GM18870 (cell line): ENCODE measurements around the gene ENGASE.

Experiments used
- ATAC-seq: cut with Tn5 transposase; IDR thresholded peaks from one replicate; pipeline ENCODE4 v1.9.1; 2021; ENCODE audit warnings: moderate library complexity; ENCODE audit not compliant: unreplicated experiment

Gene ENGASE

DNA sequence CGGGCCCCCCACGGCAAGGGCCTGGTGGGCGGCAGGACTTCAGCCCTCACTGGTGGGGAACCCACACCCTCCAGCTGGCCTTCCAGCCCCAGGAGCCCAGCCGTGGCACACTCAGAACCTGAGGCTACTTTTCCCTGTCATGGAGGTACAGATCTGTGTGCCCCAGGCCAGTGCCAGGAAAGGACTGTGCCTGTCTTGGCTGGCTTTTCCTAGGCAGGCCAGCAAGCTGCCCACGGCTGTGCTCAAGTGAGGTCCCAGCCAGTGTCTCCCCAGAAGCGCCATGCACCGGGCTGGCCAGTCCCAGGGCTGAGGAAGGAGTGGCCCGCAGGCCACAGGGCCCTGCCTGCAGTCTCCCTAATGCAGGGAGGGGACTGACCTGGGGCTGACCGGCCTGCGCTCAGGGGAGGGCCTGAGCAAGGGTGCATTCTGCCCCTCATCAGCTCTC, 16.6 kb downstream of the ENGASE start:
- ATAC-seq = no peak

DNA sequence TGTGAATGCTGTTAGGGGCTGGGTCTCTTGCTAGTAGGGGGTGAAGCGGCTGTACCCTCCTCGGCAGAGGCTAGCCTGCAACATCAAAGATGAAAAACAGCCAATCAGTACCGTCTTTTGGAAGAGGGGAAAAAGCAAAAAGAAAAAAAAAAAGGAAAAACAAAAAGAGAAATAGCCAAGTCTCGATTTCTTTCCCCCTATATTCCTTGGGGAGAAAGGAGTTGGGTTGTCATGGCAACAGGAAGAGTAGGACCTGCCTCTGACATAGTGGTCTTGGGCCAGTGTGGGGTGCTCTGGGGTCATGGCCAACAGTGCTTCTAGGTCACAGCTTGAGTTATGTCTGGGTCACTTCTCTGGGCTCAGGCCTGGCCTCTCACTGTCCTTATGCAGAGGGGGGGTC, 17.9 kb downstream of the ENGASE start:
- ATAC-seq = no peak

DNA sequence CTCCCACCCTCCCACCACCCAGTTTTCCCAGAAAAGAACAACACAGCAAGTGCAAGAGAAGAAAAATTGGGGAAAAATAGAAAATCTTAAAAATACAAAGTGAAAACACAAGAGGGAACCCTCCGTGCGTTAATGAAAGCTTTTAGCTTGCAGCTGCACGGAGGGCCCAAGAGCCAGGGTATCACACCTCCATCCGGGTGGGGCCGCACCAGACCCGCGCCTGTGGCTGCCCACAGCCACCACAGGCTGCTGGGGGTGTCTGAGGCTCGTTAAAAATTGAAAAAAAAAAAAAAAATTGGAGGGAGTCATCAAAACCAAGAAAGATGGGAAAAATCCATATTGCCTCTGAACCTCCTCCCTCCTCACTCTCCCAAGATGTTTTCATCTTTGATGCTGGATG, 18.6 kb downstream of the ENGASE start:
- no peak for ATAC-seq

DNA sequence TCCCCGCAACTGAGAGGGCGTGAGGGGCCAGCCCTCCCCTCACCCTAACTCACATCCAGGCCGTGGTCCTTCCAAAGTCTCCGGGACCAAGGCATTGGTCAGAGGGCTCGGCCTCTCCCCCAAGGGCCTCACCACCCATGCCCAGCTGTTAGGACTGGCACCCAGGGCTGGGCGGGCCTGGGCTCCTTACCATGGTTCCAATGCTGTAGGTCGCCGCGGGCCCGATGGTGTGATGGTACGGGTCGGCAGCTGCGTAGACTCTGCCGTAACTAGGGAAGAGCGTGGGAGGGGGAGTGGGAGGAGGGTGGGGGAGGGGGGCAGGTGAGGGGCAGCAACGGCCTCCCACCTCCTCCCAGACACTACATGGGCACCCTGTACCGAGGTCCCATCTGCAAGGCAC, 19.6 kb downstream of the ENGASE start:
- no peak for ATAC-seq

DNA sequence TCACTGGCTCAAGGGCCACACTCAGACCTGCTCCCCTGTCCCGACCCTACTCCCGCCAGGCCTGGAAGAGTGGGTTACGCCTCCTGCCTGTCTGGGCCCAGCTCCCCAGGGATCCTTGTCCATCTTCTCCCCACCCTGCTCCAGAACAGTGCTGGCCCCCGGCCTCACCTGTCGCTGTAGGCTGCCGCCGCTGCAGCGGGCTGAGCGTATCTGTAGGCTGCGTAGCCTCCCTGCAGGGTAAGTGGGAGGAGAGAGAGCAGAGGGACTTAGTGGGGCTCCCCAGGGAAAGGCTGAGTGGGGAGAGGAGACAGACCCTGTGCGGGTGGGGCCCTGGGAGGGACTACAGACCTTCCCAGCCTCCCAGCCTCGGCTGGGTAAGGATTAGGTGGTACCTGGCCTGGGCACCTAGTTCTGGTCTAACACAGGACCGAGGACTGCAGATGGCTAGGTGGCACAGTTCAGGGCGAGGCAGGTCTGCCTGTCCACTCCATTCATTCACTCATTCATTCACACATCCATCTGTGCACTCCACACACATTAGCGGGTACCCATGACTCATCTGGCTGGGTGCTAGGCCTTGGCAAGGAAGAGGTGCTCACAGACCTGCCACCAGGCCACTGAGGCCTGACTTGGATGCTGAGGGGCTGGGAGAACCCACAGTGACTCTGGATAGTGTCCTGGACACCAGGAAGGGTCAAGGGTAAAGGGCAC, 20.9 kb downstream of the ENGASE start:
- no peak for ATAC-seq

DNA sequence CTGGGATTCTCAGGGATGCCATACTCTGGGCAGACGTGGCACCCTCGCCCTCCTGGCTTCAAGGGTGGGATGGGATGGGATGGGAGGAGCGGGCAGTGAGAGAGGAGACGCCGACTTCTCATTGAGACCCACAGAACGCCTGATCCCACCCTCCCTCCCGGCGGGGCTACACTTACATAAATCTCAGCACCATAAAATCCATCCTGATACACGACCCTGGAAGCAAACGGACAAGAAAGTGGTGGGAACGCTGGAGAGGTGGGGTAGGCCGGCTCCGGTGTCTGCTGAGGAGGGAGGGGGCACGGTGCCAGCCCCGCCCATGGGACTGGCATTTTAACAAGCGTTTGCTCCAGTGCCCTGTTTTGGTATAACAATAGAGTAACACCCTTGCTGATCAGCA, 21.9 kb downstream of the ENGASE start:
- no peak for ATAC-seq

DNA sequence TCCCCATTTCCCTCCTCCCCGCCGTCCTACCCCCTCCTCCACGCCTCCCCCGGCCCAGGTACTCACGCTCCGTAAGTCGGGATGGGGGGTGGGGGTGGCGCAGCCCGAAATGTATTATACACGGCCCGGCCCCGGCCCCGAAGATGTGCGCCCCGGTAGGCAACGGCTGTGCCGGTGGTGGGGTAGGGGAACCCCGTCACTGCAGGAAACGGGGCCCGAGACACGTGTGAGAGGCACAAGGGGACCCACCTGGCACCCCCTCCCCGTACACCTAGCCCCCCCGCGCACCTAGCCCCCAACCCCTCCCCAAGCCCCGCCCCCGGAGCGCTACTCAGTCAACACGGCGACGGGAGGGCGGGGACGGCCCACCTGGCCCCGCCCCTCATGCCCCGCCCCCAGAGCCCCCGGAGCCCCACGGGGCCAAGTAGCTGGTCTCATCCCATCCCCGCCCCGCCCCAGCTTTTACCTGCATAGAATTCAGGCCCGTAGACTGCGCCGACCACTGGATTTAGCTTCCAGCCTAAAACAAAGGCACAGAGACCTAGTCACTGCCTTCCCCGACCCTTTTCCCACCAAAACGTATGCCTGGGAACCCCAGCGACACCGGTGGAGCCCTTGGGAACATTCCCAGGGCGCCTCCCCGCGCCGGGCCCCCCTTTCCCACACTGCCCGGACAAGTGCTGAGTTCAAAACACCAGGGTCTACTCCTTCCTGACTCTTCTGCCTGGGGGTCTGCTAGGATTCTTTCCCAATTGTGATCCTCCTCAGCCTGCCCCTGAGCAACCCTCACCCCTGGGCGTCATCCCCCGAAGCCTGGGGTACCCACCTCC, 22.8 kb downstream of the ENGASE start:
- ATAC-seq = no peak

DNA sequence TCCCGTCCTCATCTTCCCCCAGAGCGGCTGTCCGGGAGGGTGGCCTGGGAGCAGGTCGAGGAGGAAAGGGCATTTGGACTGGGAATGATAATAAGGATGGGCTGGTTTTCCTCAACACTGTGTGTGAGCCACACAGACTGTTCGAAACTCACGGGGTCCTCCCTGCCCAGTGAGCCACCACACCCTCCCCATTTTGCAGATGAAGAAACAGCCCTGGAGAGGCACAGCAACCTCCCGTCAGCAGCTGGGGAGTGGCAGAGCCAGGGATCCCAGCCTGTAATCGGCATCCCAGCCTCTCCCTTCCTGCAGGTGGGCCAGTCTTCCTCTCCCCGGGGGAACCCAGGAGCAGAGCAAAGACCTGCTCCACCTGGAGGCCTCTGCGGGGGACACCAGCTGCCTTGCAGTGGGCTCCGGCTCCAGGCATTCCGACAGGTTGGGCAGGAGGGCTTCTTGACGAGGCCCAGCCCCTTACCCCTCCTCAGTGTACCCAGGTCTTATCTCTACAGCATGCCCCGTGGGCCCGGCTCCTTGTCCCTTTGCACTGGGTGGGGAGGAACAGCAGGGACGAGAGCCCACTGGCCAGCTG, 23.8 kb downstream of the ENGASE start:
- ATAC-seq = no peak

DNA sequence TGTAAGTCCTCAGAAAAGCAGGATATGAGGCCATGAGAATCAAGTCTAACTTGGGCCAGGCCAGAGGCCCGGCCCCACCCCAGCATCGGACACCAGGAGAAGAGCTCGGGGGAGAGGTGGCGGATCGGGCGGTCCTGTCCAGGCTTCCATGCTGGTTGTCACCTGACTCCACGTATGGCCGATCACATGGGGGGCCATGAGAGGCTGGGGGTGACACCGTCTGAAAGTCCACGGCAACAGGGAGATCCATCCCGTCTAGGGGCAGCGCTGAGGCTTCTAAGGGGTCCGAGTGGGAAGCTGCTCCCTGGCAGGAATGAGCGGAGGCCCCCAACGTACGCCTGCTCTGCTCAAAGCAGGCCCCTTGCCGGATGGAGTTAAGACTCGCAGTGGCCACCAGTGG, 25.8 kb downstream of the ENGASE start:
- no peak for ATAC-seq

DNA sequence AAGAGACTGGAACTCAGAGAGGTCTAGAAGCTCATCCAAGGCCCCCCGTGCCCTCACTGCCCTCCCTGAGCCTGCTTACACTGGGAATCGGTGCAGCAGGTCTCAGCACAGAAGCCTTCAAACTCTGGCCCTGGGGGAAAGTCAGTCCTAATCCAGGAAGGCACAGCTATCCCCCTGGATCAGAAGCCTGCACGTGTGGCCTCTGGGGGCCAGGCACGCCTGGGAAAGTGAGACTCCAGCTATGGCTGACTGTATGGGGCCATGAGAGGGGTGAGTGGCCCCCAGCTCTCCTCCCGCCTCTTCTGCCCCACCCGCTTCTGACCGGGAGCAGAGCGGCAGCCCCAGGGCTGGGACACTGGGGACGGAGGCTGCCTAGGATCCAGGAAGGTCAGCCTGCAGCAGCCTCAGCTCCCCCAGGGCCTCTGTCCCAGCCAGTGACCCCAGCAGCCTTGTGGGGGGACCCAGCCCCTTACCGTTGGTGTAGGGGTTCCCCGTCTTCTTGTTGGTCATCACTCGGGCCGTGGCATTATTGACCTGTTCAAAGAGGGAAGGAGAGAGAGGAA, 26.6 kb downstream of the ENGASE start:
- ATAC-seq = no peak

DNA sequence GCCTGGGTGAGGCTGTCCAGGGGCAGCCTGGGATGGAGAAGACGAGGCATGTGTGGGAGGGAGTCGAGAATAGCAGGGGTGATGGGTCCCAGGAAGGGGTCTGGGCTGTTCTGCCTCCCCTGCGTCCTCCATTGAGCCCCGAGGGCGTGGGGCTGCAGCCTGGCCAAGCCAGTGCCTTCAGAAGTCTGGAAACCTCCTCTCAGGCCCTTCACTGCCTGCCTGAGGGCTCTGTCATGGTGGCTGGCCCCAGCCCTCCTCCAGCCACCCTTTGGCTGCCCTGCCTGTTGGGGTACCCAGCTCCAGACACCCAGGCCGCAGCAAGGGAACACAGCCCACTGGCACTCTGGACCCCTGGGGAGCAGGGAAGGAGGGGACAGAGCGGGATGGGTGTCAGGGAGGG, 27.6 kb downstream of the ENGASE start:
- ATAC-seq = no peak

DNA sequence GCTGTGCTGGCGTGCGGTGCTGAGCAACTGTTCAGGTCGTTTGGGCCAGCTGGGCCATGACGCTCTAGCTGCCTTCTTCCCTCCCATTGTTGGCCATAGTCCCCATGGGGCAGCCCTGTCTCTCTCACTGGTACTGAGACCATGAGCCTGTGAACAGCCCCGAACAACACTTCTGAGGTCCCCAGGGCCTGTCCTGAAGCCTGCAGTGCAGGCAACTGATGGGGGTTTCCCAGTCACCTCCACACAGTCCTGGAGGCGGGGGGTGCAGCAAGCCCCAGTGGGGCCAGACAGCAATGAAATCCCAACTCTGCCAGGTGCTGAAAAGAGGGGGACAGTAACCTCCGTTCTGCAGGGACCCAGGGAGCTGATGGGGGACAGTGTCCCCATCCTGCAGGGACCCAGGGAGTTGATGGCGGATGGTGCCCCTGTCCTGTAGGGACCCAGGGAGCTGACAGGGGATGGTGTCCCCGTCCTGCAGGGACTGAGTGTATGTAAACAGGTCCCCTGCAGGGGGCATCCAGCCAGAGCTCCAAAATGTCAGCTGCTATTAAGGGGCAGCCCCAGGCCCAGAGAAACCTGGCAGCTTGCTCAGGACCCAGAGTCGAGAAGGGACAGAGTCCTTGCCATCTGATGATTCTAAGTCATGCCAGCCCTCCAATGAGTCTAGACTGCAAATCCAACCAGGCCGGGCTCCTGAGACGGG, 30.4 kb downstream of the ENGASE start:
- no peak for ATAC-seq

DNA sequence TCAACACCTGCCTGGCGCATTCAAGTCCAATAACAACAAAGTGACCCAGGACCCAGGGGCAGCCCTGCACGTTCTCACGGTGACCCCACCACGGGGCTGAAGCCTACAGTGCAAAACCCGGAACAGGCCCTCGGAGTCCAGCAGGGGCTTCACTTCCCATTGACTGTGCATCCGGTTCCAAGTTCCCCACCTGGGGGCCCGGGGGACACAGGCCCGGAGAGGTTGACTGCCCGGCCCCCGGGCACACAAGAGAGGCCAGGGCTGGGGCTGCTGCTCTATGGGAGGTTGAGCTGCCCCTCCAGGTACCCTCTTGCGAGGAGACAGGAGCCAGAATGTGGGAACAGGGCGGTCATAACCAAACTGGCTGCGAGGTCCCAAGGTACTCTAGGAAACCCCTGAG, 31.3 kb downstream of the ENGASE start:
- ATAC-seq = no peak

DNA sequence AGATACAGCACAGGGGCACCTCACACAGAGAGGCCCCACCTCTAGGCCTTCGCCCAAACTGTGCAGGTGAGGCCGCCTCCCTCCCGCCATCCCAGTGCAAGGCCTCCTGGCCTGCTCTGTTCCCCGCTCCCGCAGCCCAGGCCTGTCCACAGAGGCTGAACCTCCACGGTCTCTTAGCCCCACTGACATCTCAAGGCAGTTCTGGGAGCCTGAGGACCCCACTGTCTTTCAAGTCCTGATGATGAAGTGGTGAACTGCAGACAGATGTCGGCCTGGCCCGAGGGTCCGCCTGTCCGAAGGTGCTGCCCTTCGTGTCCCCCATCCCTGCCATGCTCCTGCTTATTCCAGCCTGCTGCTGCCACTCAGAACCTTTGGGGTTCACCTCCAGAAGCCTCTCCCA, 32.3 kb downstream of the ENGASE start:
- no peak for ATAC-seq

DNA sequence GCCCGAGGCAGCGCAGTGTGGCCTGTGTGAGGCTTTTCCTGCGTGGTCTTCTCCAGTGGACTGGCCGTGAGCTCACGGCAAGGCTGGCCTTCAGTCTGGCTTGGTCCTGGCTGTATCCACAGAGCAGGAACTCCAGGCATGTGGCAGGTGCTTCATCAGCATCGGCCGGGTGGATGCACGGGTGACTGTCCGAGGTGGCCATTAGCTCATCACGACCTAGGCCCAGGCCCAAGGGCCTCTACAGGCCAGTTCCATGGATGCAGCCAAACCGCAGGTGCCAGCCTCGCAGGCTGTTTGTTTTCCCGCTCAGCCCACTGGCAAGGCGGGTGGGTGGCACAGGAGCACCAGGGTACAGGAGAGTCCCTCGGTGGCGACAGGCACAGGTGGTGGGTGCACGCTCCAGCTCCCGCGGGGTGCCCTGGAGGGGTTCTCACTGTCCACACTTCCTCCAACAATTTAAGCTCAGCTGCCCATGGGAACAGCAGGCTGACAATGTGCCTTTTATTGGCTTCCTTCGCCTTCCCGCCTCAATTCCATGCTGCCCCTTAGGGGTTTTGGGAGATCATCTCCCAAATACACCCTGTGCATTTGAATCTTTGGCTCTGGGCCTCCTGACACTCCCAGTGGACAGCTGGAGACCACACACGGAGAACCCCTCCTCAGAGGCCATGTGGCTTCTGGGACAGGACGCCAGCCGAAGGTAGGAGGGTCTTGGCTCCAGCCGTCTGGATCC, 33.0 kb downstream of the ENGASE start:
- ATAC-seq = no peak

DNA sequence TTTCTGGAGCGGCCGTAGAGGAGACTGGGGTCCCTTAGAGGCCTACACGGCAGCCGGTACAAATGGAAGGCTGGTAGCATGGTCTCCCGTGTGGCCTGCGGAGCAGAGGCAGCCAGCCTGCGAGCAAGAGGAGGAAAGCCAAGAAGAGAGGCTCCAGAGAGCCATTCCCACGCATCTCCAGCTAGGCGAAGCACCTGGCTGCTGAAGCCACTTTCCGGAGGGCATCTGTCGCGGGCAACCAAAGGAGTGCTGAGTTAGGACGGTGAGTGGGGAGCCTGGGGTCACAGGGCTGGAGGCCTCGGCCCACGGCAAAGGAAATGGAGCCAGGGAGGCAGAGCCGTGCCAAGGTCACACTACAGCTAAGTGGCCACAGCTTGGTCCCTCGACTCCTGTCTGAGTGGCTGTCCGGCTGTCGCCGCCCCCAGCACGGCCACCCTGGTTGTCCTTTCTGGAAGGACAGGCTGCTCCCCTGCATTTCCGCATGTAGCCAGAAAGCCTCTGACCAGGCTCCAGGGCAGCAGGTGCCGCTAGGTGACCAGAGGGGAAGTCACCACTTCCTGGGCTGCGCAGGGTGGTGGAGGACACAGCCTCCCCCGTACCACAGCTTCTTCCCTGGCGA, 33.7 kb downstream of the ENGASE start:
- ATAC-seq = no peak

DNA sequence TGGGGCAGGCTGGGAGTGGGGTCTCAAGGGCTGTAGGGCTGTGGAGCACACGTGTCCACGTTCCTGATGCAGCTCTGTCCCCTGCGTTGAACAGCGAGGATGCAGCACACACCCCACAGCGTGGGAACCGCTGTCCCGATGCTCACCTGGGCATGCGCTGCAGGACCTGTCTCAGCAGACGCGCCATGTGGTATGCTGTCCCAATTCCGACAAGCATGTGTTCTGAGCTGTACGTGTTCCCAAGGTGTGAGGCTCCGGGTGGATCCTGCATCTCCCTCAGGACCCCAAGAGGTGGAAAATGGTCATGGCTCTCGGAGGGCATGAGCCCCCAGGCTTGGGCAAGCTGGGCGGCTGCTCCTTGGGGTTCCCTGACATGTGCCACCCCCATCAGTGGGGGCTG, 34.2 kb downstream of the ENGASE start:
- ATAC-seq = no peak

DNA sequence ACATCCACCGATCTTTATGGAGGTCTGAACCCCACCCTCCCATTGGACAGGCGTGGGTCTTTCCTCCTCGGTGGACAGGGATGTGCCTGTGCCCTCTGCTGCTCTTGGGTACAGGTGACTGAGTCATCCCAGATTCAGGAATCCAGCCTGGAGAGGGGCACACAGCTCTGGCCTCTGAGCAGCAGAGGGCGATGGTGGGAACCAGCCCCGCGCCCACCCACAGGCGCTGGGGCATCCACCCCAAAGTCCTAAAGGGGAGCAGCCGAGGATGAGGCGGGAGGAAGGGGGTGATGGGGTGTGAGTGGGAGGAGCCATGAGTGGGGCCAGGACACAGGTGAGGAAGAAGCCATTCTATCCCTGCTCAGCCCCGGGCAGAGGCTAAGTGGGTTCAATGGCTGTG, 35.0 kb downstream of the ENGASE start:
- no peak for ATAC-seq

DNA sequence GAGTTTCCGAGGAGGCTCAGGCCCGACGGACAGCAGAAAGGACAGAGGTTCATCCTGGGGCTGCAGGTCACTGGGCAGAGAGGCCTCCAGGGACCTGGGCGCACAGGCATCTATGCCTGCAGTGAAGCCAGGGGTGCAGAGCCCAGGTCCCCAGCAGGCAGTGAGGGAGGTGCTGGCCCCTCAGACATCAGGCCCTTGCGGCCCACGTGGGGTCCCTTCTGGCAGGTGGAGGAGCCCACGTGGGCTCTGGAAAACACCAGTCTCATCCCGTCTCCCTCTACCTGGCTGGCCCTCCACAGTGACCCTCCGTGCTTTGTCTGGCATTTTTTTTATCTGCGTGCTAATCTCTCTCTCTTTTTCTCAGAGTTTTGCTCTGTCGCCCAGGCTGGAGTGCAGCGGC, 36.5 kb downstream of the ENGASE start:
- no peak for ATAC-seq

DNA sequence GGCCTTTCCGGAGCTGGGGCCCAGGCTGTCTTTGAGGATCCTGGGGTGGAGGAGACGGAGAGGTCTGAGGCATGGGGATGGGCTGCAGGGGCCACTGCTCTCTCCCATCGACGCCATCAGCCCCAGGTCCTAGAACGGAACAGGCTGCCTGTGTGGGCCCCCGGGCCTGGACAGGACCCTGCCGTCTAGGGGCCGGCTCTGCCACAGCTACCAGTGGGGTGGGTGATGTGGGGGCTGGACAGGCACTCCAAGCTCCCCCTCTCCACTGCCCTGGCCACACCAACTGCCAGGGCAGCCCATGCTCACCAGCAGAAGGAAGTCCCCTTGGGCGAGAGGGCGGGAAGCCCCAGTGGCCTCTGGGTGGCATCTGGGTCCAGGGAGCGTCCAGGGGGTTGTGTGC, 37.8 kb downstream of the ENGASE start:
- ATAC-seq = no peak
